ENCODE data around the gene FBXL20.
"Not testable (repeated sequence)": the region's sequence is repeated elsewhere in the genome, so short reads cannot be mapped to it uniquely, and the experiment has no call there.

The FBXL20 gene

DNA sequence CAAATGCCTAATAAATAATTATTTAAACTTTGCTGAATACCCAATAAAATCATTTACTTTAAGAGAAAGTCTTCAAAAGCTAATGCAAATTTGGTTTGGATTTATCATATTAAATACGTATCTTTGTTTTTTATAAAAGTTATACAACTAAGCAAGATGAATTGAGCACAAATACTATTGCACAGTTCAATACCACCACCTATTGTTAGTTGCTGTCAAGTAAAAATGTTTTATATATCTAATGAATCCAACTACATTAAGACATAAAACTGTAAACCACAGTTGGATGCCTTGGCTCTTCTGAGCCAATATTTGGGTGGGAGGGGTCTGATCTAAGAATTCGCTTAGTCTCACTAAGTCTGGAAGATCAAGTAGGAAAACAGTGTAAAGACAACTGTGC lies 7.7 kb downstream of the FBXL20 start:
- no peak overlapping the region for H3K4me3 ChIP-seq (ENCODE audit: low read length)
- no peak for DNase-seq (ENCODE audit: low read depth, low spot score)

GRCh38 chr17:39391448-39391847 lies 10.0 kb downstream of the FBXL20 start:
- no peak overlapping the region for H3K4me3 ChIP-seq (ENCODE audit: low read length)
- DNase-seq (ENCODE audit: low read depth, low spot score), result no peak

DNA sequence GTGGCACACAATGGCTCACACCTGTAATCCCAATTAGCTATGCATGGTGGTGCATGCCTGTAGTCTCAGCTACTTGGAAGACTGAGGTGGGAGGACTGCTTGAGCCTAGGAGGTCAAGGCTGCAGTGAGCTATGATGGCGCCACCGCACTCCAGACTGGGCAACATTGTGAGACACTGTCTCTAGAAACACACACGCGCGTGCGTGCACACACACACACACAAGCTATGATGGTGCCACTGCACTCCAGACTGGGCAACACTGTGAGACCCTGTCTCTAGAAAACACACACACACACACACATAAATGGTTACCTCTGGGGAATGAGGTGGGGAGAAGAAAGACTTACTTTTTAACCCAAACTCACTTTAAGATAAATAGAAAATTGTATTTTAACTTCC lies 16.4 kb downstream of the FBXL20 start:
- no peak for DNase-seq (ENCODE audit: low read depth, low spot score)
- no peak overlapping the region for H3K4me3 ChIP-seq (ENCODE audit: low read length)

- DNase-seq (ENCODE audit: low read depth, low spot score), result no peak
- H3K4me3 ChIP-seq (ENCODE audit: low read length), result no peak overlapping the region
These were observed 21.3 kb downstream of the FBXL20 start for GRCh38 chr17:39380144-39380543.

DNA sequence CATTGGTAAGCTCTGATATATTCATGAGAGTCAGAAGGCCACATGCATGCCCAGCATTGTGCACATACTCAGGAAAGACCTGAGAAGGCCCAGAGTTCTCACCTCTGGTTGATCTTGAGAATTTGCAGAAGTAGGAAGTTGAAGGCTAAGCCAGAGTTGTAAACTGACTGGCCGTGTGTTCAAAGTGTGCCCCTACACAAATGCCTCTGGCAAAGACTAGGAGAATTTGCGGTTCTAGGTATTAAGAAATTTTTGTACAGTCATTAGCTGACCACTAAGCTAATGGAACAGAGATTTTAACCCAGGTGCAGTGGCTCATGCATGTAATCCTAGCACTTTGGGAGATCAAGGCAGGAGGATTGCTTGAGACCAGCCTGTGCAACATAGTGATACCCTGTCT lies 25.0 kb downstream of the FBXL20 start:
- no peak for DNase-seq (ENCODE audit: low read depth, low spot score)
- no peak overlapping the region for H3K4me3 ChIP-seq (ENCODE audit: low read length)

DNA sequence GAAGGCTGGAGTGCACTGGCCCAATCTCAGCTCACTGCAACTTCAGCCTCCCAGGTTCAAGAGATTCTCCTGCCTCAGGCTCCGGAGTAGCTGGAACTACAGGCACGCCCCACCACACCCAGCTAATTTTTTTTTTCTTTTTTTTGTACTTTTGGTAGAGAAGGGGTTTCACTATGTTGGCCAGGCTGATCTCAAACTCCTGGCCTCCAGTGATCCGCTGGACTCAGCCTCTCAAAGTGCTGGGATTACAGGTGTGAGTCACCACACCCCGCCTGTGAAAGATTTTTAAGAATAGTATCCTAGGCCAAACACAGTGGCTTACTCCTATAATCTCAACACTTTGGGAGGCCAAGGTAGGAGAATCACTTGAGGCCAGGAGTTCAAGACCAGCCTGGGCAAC lies 33.6 kb downstream of the FBXL20 start:
- DNase-seq (ENCODE audit: low read depth, low spot score); H3K4me3 ChIP-seq (ENCODE audit: low read length): not testable (repeated sequence)

DNA sequence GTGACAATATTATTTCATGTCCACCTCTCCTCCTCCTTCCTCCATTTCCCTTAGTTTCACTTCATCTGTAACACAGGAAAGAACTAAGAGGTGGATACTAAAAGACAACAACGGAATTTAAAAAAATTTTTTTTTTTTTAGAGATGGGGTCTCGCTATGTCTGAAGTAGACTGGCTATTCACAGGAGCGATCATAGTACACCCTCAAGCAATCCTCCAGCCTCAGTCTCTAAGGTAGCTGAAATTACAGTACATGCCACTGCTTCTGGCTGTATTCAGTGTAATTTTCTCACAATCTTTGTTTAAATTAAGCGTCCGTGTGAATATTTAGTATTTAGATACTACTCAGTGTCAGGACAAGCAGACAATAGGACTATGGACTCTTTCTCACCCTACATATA lies 35.6 kb downstream of the FBXL20 start:
- DNase-seq (ENCODE audit: low read depth, low spot score), result no peak
- no peak overlapping the region for H3K4me3 ChIP-seq (ENCODE audit: low read length)

- DNase-seq (ENCODE audit: low read depth, low spot score), result no peak
- no peak overlapping the region for H3K4me3 ChIP-seq (ENCODE audit: low read length)
These were observed 36.2 kb downstream of the FBXL20 start for GRCh38 chr17:39365242-39365641.

DNA sequence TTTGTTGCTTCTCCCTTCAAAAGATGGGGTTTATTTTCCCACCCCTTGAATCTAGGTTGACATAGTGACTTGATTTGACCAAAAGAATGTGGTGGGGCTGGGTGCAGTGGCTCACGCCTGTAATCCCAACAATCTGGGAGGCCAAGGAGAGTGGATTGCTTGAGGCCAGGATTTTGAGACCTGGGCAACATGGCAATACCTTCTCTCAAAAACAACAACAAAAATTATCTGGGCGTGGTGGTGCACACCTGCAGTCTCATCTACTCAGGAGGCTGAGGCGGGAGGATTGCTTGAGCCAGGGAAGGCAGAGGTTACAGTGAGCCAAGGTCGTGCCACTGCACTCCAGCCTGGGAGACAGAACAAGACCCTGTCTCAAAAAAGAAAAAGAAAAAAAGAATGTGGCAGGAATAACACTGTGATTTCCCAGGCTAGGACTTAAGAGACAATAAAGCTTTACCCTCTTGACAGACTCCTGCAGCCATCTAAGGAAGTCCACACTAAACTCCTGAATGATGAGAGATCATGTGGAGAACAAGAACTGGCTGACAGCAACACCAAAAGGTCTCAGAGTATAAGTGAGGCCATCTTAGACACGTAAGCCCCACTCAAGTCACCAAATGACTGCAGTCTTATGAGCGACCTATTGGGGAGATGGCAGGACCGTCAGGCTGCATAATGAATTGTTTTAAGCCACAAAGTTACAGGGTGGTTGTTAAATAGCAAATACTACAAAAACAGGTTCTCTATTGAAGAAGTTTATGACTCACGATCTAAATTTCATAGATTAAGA lies 37.0 kb downstream of the FBXL20 start:
- H3K4me3 ChIP-seq (ENCODE audit: low read length), result no peak overlapping the region
- no peak for DNase-seq (ENCODE audit: low read depth, low spot score)

DNA sequence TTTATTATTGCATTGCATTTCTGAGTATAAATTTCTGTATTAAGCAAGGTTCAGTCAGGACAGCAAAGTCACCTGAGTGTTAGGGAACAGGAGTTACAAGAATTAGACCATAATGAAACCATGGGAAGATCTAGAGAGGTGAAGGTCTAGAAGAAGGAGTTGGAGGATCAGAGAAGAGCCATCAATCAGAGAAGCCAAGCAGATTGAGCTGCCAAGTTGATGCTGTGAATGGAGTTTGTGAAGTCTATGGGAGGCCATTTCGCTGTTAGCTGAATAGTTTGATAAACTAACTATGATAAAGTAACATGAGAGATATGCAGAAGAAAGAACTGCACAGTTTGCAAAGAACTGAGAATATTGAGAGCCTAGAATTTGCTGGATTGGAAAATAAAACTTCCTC lies 40.4 kb downstream of the FBXL20 start:
- no peak for DNase-seq (ENCODE audit: low read depth, low spot score)
- H3K4me3 ChIP-seq (ENCODE audit: low read length), result no peak overlapping the region

DNA sequence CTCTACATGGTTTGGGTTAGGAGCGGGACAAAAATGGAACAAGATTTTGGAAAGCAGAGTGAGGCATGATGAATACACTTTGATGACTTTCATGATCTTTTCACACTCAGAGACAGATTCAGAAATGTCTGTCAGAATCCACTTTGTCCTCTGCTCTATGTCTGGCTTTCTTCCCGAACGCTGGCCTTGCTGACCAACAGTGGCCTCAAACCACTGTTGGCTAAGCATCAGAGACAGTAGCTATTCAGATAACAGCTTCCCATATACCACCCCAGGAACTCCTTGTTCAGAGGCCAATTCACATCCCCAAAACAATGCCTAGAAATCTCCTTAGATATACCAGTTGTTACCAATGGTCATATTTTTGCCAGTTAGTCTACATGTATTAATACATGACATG lies 40.9 kb downstream of the FBXL20 start:
- H3K4me3 ChIP-seq (ENCODE audit: low read length), result no peak overlapping the region
- no peak for DNase-seq (ENCODE audit: low read depth, low spot score)

GRCh38 chr17:39359994-39360393 lies 41.4 kb downstream of the FBXL20 start:
- no peak for DNase-seq (ENCODE audit: low read depth, low spot score)
- H3K4me3 ChIP-seq (ENCODE audit: low read length), result no peak overlapping the region

- DNase-seq (ENCODE audit: low read depth, low spot score), result no peak
- H3K4me3 ChIP-seq (ENCODE audit: low read length), result no peak overlapping the region
These were observed 43.4 kb downstream of the FBXL20 start for GRCh38 chr17:39357986-39358385.

GRCh38 chr17:39357488-39357887 lies 43.9 kb downstream of the FBXL20 start:
- H3K4me3 ChIP-seq (ENCODE audit: low read length), result no peak overlapping the region
- DNase-seq (ENCODE audit: low read depth, low spot score), result no peak

DNA sequence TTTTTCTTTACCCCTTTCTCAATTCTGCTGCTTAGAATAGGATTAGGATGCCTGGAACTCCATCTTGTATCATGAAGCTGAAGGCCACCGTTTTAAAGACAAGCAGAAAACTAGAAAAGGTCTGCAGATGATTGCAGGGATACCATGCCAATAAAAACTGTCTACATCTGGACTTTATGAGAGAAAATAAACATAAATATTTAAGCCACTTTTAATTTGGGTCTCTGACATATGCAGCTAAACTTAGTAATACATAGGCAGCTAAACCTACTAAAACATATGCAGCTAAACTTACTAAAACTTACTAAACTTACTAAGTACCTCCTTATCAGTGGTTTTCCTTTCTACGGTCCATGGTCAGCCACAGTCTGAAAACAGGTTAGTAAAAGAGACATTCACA lies 48.4 kb downstream of the FBXL20 start:
- no peak for DNase-seq (ENCODE audit: low read depth, low spot score)
- no peak overlapping the region for H3K4me3 ChIP-seq (ENCODE audit: low read length)

DNA sequence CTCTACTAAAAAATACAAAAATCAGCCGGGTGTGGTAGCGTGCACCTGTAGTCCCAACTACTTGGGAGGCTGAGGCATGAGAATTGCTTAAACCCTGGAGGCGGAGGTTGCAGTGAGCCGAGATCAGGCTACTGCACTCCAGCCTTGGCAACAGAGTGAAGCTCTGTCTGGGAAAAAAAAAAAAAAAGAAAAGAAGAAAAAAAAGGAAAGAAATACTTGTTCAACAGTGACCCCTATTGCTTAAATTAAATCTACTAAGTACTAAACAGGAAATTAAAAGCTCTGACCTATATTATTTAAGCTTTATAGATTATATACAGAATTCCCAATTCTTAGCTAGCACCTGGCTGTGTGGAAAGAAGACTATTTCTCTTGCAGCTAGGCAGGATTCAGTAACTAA lies 48.9 kb downstream of the FBXL20 start:
- H3K4me3 ChIP-seq (ENCODE audit: low read length), result no peak overlapping the region
- no peak for DNase-seq (ENCODE audit: low read depth, low spot score)

GRCh38 chr17:39351508-39351907 lies 49.9 kb downstream of the FBXL20 start:
- H3K4me3 ChIP-seq (ENCODE audit: low read length), result no peak overlapping the region

DNA sequence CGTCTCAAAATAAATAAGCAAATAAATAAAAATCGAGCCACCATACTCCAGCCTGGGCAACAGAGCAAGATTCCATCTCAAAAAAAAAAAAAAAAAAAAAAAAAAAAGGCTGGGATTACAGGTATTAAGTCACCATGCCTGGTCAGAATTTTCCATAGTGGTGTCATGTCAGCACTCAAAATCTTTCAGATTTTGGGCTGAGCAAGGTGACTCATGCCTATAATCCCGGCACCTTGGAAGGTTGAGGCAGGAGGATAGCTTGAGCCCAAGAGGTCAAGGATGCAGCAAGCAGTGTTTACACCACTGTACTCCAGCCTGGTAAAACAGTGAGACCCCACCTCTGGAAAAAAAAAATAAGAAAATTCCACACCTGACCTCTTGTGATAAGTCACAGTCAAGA lies 52.2 kb downstream of the FBXL20 start:
- DNase-seq (ENCODE audit: low read depth, low spot score), result no peak
- no peak overlapping the region for H3K4me3 ChIP-seq (ENCODE audit: low read length)

More at GRCh38 chr17:39351508-39351907, 49.9 kb downstream of the FBXL20 start:
- DNase-seq (ENCODE audit: low read depth, low spot score), result no peak

GRCh38 chr17:39346863-39347262 lies 54.6 kb downstream of the FBXL20 start:
- not testable (repeated sequence) for DNase-seq (ENCODE audit: low read depth, low spot score); H3K4me3 ChIP-seq (ENCODE audit: low read length)

- DNase-seq (ENCODE audit: low read depth, low spot score), result no peak
- no peak overlapping the region for H3K4me3 ChIP-seq (ENCODE audit: low read length)
These were observed 59.9 kb downstream of the FBXL20 start for GRCh38 chr17:39341541-39341940.

DNA sequence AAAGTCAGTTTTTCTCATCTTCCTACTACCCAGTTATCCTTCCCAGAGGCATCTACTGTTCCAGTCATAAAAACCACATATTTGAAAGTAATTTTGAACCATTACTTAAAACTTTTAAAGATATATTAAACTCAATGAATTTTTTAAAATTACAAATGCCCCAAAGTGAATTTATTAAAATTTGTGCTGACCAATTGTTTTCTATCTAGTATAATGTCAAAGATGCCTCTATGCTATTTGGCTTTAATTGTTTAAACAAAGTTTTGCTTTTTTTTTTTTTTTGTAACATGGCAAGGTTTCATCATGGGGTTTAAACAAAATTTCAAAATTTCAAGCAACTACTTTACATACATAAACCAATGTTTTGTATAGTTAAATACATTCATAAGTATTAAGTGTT lies 60.7 kb downstream of the FBXL20 start:
- H3K4me3 ChIP-seq (ENCODE audit: low read length), result no peak overlapping the region
- no peak for DNase-seq (ENCODE audit: low read depth, low spot score)

Measured in Jurkat, Clone E6-1 (cell line).